Peyer's patch (tissue), 4 donors: ENCODE data around the gene GNB1L. TPM values are rescaled to one million over a fixed set of nuclear protein-coding genes. Genes with fewer than 3 reads are reported as not detected.
"Not testable (repeated sequence)": the region's sequence is repeated elsewhere in the genome, so short reads cannot be mapped to it uniquely, and the experiment has no call there.

ENCODE experiments used
- DNase-seq, 3 donors: peaks; one replicate each; pipeline ENCODE4 v3.0.0-alpha.2; 2017 to 2019
- H3K27ac ChIP-seq, 4 donors: fragments of 200-600 bp; sonication (generic); one replicate each; pipeline ENCODE4 v1.5.1; 2016 to 2019
- H3K27me3 ChIP-seq, 2 donors: fragments of 200-600 bp; sonication (generic); one replicate each; pipeline ENCODE4 v1.5.1; 2019
- H3K36me3 ChIP-seq, 3 donors: fragments of 200-600 bp; sonication (generic); one replicate each; pipeline ENCODE4 v1.5.1; 2016 to 2019
- H3K4me1 ChIP-seq, 4 donors: fragments of 200-600 bp; sonication (generic); one replicate each; pipeline ENCODE4 v1.5.1; 2016 to 2019
- H3K4me3 ChIP-seq, 4 donors: fragments of 200-600 bp; sonication (generic); 1 replicate in 3 of 4; 2 replicates in 1 of 4; pipeline ENCODE4 v1.5.1; 2016 to 2019; ENCODE audit warnings: mild to moderate bottlenecking in 1 of 4
- H3K9me3 ChIP-seq, 4 donors: fragments of 200-600 bp; sonication (generic); one replicate each; pipeline ENCODE4 v1.5.1; 2016 to 2019; ENCODE audit warnings: mild to moderate bottlenecking in 1 of 4
- CTCF ChIP-seq, 6 experiments: fragments of 450-650 bp in 4 of 6; fragments of 200-600 bp in 2 of 6; sonication (generic) in 1 of 6; IDR thresholded peaks; one replicate each; pipeline ENCODE4 v1.5.1; 2017 to 2019; ENCODE audit warnings: antibody characterized with exemption in 6 of 6, mild to moderate bottlenecking in 3 of 6, moderate library complexity in 1 of 6
- POLR2A ChIP-seq, 2 donors: fragments of 450-650 bp; IDR thresholded peaks; one replicate each; pipeline ENCODE4 v1.5.1; 2017; ENCODE audit warnings: antibody characterized with exemption in 2 of 2, mild to moderate bottlenecking in 2 of 2, moderate library complexity in 2 of 2
- total RNA-seq, 4 donors: library from RNA; depleted of rRNA; stranded (reverse); fragments of >200 nt; gene quantifications; one replicate each; pipeline ENCODE4 v1.1.0, GENCODE V29; 2016

Gene GNB1L
- total RNA-seq, 4 donors from 2014 or later: 3.1 to 6.6 (median 4.9) TPM

GRCh38 chr22:19779011-19779421, 75.7 kb downstream of the GNB1L start:
- no peak for DNase-seq
- Histone ChIP-seq H3K9me3 (no peaks in the 10 kb centered on the region), H3K27ac (no peak overlapping the region), H3K27me3 (no peaks in the 10 kb centered on the region), H3K4me3 (no peak overlapping the region), H3K4me1 (no peaks in the 10 kb centered on the region), H3K36me3 (no peaks in the 10 kb centered on the region)
- TF ChIP-seq POLR2A (IDR thresholded peaks at IDR 0.05) (no peak), CTCF (IDR thresholded peaks at IDR 0.05) (no peak)

DNA sequence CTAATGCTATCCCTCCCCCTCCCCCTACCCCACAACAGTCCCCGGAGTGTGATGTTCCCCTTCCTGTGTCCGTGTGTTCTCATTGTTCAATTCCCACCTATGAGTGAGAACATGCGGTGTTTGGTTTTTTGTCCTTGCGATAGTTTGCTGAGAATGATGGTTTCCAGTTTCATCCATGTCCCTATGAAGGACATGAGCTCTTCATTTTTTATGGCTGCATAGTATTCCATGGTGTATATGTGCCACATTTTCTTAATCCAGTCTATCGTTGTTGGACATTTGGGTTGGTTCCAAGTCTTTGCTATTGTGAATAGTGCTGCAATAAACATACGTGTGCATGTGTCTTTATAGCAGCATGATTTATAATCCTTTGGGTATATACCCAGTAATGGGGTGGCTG, 77.5 kb downstream of the GNB1L start:
- H3K27me3 ChIP-seq, DNase-seq, H3K4me3 ChIP-seq, H3K36me3 ChIP-seq, H3K9me3 ChIP-seq, H3K27ac ChIP-seq: not testable (repeated sequence)
- H3K4me1 ChIP-seq: peaks cover 0 to 14% (median 5%) of the 10 kb centered on the region in 4 donors

- Histone ChIP-seq H3K9me3 (no peaks in the 10 kb centered on the region), H3K27me3 (no peaks in the 10 kb centered on the region), H3K27ac (no peak overlapping the region), H3K36me3 (no peaks in the 10 kb centered on the region), H3K4me3 (no peak overlapping the region), H3K4me1 (peaks cover 0 to 14% (median 5%) of the 10 kb centered on the region in 4 donors)
- no peak for TF ChIP-seq POLR2A (IDR thresholded peaks at IDR 0.05)
- TF ChIP-seq CTCF (IDR thresholded peaks at IDR 0.05): no peak
- no peak for DNase-seq
These were observed 78.1 kb downstream of the GNB1L start for GRCh38 chr22:19776433-19777031.

- no peak overlapping the region for H3K4me3 ChIP-seq
- no peak for TF ChIP-seq CTCF (IDR thresholded peaks at IDR 0.05)
- TF ChIP-seq POLR2A (IDR thresholded peaks at IDR 0.05): no peak
- H3K27ac ChIP-seq: no peak overlapping the region
- H3K4me1 ChIP-seq: peaks cover 0 to 14% (median 5%) of the 10 kb centered on the region in 4 donors
- no peaks in the 10 kb centered on the region for H3K27me3 ChIP-seq
- no peaks in the 10 kb centered on the region for H3K9me3 ChIP-seq
- DNase-seq: no peak
- H3K36me3 ChIP-seq: no peaks in the 10 kb centered on the region
These were observed 79.0 kb downstream of the GNB1L start for GRCh38 chr22:19775496-19776325.

- no peaks in the 10 kb centered on the region for H3K9me3 ChIP-seq
- no peaks in the 10 kb centered on the region for H3K27me3 ChIP-seq
- no peak overlapping the region for H3K4me3 ChIP-seq
- H3K4me1 ChIP-seq: peaks cover 0 to 14% (median 5%) of the 10 kb centered on the region in 4 donors
- H3K27ac ChIP-seq: no peak overlapping the region
- TF ChIP-seq CTCF (IDR thresholded peaks at IDR 0.05) (no peak), POLR2A (IDR thresholded peaks at IDR 0.05) (no peak)
- H3K36me3 ChIP-seq: no peaks in the 10 kb centered on the region
- no peak for DNase-seq
These were observed 80.0 kb downstream of the GNB1L start for GRCh38 chr22:19774628-19775027.

DNA sequence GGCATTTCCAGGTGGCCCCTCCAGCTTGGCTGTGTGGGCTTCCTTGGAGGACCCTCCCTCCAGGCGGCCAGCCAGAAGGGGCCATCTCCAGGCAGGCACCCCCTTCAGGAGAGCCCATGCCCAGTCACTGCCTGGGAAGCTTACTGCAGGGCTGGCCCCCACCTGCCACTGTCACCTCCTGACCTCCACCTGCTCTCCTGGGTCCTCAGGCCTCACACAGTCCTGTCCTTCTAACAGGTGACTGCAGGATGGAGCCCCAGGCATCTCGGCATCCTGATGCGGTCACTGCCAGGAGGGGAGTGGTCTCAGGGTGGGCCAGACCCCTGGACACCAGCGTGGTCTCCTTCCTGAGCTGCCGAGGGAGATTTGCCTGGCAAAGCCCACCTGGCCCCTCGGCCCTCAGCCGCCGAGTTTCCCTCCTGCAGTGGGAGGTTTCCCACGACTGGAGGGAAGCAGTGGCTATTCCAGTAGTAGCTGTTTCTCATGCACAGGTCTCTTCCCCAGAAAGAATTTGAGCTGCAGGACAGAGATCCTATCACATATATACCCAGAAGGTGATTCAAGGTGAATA, 81.1 kb downstream of the GNB1L start:
- Histone ChIP-seq H3K4me1 (peaks cover 0 to 14% (median 5%) of the 10 kb centered on the region in 4 donors), H3K27me3 (peaks cover 0 to 7% of the 10 kb centered on the region in 2 donors), H3K27ac (no peak overlapping the region), H3K4me3 (peak overlapping the region in 1 of 4 donors; percentile 12), H3K9me3 (no peaks in the 10 kb centered on the region), H3K36me3 (no peaks in the 10 kb centered on the region)
- no peak for DNase-seq
- TF ChIP-seq POLR2A (IDR thresholded peaks at IDR 0.05): no peak
- no peak for TF ChIP-seq CTCF (IDR thresholded peaks at IDR 0.05)
